Erythroblast (primary cell): ENCODE data around the gene RBM19.

Experiments used
- GATA1 ChIP-seq: IDR thresholded peaks from 2 replicates; pipeline ENCODE4 v1.6.1; 2011; ENCODE audit warnings: low read depth, mild to moderate bottlenecking, control low read depth, low read length, moderate library complexity
- POLR2A ChIP-seq: IDR thresholded peaks from 2 replicates; pipeline ENCODE4 v1.6.1; 2011; ENCODE audit warnings: mild to moderate bottlenecking, low read length

GRCh38 chr12:113955109-113955970, 10.8 kb downstream of the RBM19 start:
- TF ChIP-seq POLR2A: no peak
- TF ChIP-seq GATA1: no peak
